GM08714 (cell line): ENCODE results near the gene CAMKK2.
"Not testable (repeated sequence)": the region's sequence is repeated elsewhere in the genome, so short reads cannot be mapped to it uniquely, and the experiment has no call there.

Experiments used
- H3K4me3 ChIP-seq: fragments of 200-500 bp; sonication (Bioruptor generic); 2 replicates; pipeline ENCODE4 v1.5.1; 2014; ENCODE audit warnings: mild to moderate bottlenecking, low read length, inconsistent platforms
- ZNF274 ChIP-seq: IDR thresholded peaks from 2 replicates; pipeline ENCODE4 v1.6.1; 2012; ENCODE audit warnings: mild to moderate bottlenecking, low read depth, low read length

The CAMKK2 gene

DNA sequence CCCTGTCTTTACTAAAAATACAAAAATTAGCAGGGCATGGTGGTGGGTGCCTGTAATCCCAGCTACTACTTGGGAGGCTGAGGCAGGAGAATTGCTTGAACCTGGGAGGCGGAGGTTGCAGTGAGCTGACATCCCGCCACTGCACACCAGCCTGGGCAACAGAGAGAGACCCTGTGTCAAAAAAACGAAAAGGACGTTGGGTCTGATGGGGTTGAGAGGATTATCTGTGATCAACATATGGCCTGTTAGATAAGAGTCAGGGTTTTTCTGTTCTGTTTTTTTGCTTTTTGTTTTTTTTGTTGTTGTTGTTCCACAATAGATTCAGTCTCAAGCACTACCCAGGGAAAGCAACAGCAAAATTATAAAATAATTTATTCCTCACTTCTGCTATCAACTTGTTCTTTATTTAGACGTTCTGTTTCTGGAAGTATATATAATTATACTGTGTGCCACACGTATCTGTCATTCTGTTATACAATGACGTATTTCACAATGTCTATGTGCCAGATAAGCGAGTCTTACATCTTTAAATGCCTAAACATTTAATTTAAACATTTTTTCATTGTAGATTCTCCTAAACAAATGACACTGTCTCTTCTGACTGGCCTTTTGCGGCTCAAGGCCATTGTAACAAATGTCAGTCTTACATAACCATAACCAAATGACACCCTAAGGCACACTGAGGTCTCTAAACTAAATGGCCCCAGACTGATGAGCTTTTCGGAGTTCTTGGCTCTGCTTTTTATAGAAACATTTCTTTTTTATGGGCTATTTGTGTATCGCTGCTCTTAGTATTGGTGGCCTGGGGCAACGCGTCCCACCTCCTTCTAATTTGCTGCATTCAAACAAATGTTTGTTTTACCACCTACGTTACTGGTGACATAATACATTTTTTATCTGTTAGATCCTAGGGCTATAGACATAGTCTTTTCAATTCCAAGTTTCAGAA is 93.8 kb downstream of the CAMKK2 start:
- no peak for TF ChIP-seq ZNF274
- no peak overlapping the region for H3K4me3 ChIP-seq

DNA sequence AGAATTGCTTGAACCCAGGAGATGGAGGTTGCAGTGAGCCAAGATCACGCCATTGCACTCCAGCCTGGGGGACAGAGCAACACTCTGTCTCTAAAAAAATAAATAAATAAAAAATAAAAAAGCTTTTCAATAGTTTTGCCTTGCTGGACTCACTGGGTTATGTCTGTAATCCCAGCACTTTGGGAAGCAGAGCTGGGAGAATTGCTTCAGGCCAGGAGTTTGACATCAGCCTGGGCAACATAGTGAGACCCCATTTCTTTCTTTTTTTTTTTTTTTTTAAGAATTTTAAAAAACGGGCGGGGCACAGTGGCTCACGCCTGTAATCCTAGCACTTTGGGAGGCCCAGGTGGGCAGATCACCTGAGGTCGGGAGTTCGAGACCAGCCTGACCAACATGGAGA is 95.4 kb downstream of the CAMKK2 start:
- H3K4me3 ChIP-seq = not testable (repeated sequence)

DNA sequence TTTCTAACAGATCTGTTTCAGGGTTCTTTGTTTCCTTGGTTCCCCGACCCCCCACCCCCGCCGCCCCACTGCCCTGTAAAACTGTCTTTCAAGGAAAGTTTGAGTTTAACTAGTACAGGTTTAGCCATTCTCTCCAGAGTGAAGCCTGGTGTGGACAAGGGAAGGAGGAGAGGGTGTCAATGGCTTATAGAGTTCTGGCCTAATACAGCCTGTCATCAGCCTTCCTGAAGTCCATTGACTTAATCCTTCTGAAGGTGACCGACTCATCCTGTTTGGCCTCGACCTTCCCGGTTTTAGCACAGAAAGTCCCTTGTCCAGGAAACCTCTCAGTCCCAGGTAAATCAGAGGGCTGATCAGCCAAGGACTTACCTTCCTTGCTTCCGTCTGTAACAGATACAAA is 97.6 kb downstream of the CAMKK2 start:
- no peak for TF ChIP-seq ZNF274
- no peak overlapping the region for H3K4me3 ChIP-seq

DNA sequence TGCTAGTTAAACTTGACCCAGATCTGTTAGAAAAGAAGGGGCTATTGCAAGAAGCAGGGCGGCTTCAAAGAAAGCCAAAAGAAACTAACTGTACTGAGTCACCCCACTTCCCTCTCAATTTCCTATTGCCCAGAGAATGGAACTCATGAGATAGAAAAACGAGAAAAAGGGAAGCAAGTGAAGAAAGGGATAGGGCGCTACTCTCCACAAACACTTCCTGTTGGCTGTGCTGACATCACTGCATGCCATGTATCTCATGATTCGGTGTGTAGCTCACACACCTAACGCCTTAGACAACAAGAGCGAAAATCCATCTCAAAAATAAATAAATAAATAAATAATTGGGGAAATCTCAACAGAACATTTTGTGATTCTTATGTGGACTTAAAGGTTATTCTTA is 99.6 kb downstream of the CAMKK2 start:
- no peak for TF ChIP-seq ZNF274
- H3K4me3 ChIP-seq = no peak overlapping the region

DNA sequence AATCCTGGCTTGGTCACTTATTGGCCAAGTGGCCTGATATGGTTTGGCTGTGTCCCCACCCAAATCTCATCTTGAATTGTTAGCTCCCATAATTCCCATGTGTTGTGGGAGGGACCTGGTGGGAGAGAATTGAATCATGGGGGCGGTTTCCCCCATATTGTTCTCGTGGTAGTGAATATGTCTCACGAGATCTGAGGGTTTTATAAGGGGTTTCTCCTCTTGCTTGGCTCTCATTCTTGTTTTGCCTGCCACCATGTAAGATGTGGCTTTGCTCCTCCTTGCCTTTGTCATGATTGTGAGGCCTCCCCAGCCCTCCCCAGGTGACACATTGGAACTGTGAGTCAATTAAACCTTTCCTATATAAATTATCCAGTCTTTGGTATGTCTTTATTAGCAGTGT is 105.4 kb downstream of the CAMKK2 start:
- TF ChIP-seq ZNF274 = no peak
- no peak overlapping the region for H3K4me3 ChIP-seq

DNA sequence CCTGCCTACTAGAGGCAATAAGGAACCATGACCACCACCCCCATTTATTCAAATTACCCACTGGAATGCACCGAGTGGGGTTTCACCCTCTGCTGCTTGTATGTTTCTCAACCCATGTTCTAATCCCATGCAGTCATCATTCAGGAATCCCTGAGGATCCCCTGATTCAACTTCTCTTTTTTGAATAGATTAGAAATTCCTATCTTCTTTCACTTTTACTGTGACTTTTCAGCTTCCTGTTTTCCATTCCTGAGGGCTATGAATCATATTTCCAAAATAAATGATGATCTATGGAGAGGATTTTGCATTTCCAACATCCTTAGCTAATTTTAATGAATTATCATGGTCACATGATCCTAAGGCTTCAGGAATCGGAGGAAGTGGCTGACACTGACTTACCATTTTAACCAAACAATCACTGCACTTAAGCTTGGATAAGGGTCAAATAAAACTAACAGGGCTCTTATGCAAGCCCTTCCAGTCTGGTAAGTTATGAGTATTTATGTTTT is 105.9 kb downstream of the CAMKK2 start:
- no peak overlapping the region for H3K4me3 ChIP-seq
- no peak for TF ChIP-seq ZNF274

DNA sequence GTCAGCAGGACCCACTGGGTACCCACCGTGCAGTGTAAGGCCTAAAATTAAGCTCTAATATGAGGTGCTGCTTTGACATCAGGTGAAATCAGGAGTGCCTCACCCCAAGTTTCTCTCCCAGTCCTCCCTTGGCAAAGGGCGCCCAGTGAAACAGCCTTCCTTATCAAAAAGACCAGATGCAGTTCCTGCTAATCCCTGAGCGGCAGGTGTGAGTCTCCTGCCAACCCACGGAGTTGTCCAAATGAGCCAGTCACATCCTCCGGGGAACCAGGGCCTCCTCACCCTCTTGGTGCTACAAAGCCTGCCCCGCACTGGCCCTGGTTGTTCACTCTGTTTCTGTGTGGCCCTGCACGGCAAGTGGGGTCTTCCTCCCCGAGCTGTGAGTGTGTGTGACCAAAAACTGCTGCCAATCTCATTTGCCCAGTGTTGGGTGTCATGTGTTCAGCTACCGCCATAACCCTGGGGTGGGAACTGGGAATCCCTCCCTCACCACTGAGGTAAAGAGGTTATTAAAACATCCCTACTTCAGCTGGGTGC is 106.8 kb downstream of the CAMKK2 start:
- no peak for TF ChIP-seq ZNF274
- no peak overlapping the region for H3K4me3 ChIP-seq

DNA sequence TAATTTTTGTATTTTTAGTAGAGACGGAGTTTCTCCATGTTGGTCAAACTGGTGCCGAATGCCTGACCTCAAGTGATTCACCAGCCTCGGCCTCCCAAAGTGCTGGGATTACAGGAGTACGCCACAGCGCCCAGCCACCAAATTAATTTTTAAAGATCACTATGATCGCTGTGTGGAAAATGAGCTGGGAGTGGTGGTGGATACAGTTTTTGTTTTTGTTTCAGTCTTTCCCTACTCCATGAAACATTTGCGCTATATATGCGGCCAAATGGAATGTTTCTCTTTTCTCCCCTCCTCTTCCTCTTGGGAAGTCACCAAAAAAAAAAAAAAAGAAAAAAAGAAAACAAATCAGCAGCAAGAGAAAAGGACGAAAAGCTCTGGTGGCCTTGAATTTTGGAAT is 107.4 kb downstream of the CAMKK2 start:
- H3K4me3 ChIP-seq = no peak overlapping the region

DNA sequence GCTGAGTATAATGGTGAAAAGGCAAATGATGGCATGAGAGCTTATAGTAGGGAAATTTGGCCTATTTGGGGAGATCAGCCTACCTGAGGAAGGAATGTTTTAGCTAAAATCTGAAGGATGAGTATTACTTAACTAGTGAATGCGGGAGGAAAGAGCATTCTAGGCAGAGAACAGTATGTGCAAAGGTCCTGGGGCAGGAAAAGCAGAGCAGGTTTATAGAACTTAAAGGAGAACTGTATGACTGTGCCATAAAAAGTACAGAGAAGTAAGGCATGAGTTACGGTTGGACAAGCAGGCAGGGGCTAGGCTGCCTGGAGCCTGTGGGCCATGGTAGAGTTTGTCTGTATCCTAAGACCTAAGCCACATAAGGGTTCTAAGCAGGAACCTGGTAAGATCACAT is 108.3 kb downstream of the CAMKK2 start:
- no peak for TF ChIP-seq ZNF274
- no peak overlapping the region for H3K4me3 ChIP-seq

More for the DNA sequence above, 107.4 kb downstream of the CAMKK2 start:
- no peak for TF ChIP-seq ZNF274
